K562 (cell line): ENCODE measurements around the gene LIF. TPM values are rescaled to one million over a fixed set of nuclear protein-coding genes. Genes with fewer than 3 reads are reported as not detected.

ENCODE experiments used
- ATF7 ChIP-seq: fragments of 450-650 bp; IDR thresholded peaks from 2 replicates; pipeline ENCODE4 v1.7.1; 2014; ENCODE audit warnings: mild to moderate bottlenecking, moderate library complexity
- BRCA1 ChIP-seq, 2 experiments: fragments of 450-650 bp in 1 of 2; sonication (generic) in 1 of 2; formaldehyde crosslinking in 1 of 2; IDR thresholded peaks; 2 replicates each; pipeline versions ENCODE4 v1.5.0 to v1.6.1; 2017 to 2020; ENCODE audit warnings: mild to moderate bottlenecking in 1 of 2, missing genetic modification reagents in 1 of 2
- CCAR2 ChIP-seq: fragments of 200-400 bp; formaldehyde crosslinking; IDR thresholded peaks from 2 replicates; pipeline ENCODE4 v1.6.1; 2017; ENCODE audit warnings: mild to moderate bottlenecking, low read depth, low read length
- DPF2 ChIP-seq: fragments of 450-650 bp; IDR thresholded peaks from 2 replicates; pipeline ENCODE4 v1.6.1; 2016
- E2F4 ChIP-seq: sonication (generic); formaldehyde crosslinking; IDR thresholded peaks from 2 replicates; pipeline ENCODE4 v1.8.0; 2022; ENCODE audit warnings: mild to moderate bottlenecking, low read depth, missing genetic modification reagents
- HDAC1 ChIP-seq, 2 experiments: fragments of 450-650 bp; IDR thresholded peaks; 2 replicates each; pipeline ENCODE4 v1.6.1; 2016 to 2017; ENCODE audit warnings: inconsistent platforms in 1 of 2, mild to moderate bottlenecking in 1 of 2, moderate library complexity in 1 of 2
- NRF1 ChIP-seq, 2 experiments: fragments of 450-650 bp; IDR thresholded peaks in 1 of 2; conservative IDR thresholded peaks in 1 of 2; 2 replicates each; pipeline ENCODE4 v1.6.1; 2014; ENCODE audit warnings: mild to moderate bottlenecking in 2 of 2
- PYGO2 ChIP-seq: fragments of 450-650 bp; IDR thresholded peaks from 2 replicates; pipeline ENCODE4 v1.6.1; 2016; ENCODE audit warnings: mild to moderate bottlenecking, missing genetic modification characterization, moderate library complexity, missing compliant biosample characterization
- SMC3 ChIP-seq: conservative IDR thresholded peaks from 2 replicates; pipeline ENCODE4 v1.6.1; 2011; ENCODE audit warnings: low read depth, low read length, improper control_type of control experiment; ENCODE audit not compliant: insufficient read depth
- SREBF1 ChIP-seq: fragments of 150-350 bp; IDR thresholded peaks from 2 replicates; pipeline ENCODE4 v1.6.1; 2014; ENCODE audit warnings: antibody characterized with exemption, low read depth, low read length, borderline replicate concordance
- TFAP4 ChIP-seq: sonication (generic); formaldehyde crosslinking; IDR thresholded peaks from 2 replicates; pipeline ENCODE4 v1.8.0; 2022; ENCODE audit warnings: missing genetic modification reagents, mild to moderate bottlenecking, moderate library complexity, borderline replicate concordance
- THAP12 ChIP-seq: fragments of 250-450 bp; sonication (Bioruptor Pico); IDR thresholded peaks from 2 replicates; pipeline ENCODE4 v1.9.0; 2021; ENCODE audit warnings: mild to moderate bottlenecking, inconsistent platforms
- ZBTB8A ChIP-seq: fragments of 450-650 bp; IDR thresholded peaks from 2 replicates; pipeline ENCODE4 v1.6.1; 2018; ENCODE audit warnings: mild to moderate bottlenecking, moderate library complexity; ENCODE audit not compliant: partially characterized antibody
- ZKSCAN8 ChIP-seq: fragments of 200-800 bp; sonication (Bioruptor generic); IDR thresholded peaks from 2 replicates; pipeline ENCODE4 v1.6.1; 2016; ENCODE audit warnings: missing genetic modification characterization, missing compliant biosample characterization
- ZNF134 ChIP-seq: fragments of 250-450 bp; sonication (Bioruptor Pico); conservative IDR thresholded peaks from 2 replicates; pipeline ENCODE4 v1.4.0; 2020
- ZNF586 ChIP-seq: fragments of 450-650 bp; formaldehyde crosslinking; conservative IDR thresholded peaks from 2 replicates; pipeline ENCODE4 v1.4.0; 2020; ENCODE audit warnings: mild to moderate bottlenecking, moderate library complexity
- ZNF778 ChIP-seq: fragments of 450-650 bp; formaldehyde crosslinking; IDR thresholded peaks from 2 replicates; pipeline ENCODE4 v1.4.0; 2020; ENCODE audit warnings: mild to moderate bottlenecking, moderate library complexity
- polyA plus RNA-seq, 8 experiments: library from polyadenylated mRNA; depleted of rRNA in 4 of 8; stranded (reverse) in 5 of 8; unstranded in 3 of 8; fragments of >200 nt; fragmentation: Nextera tagmentation in 2 of 8; fragmentation: Illumina TruSeq in 1 of 8; extraction: Ambion mirVana in 2 of 8; extraction: Trizol in 1 of 8; gene quantifications; 2 replicates each; pipeline versions ENCODE4 v1.2.1 to v1.2.3, GENCODE V29; 2011 to 2014; ENCODE audit warnings: inconsistent platforms in 1 of 8, missing spikeins in 1 of 8
- total RNA-seq, 7 experiments: library from RNA; depleted of rRNA in 6 of 7; stranded (reverse); fragments of >200 nt in 6 of 7; fragmentation: Illumina TruSeq in 2 of 7; extraction: Trizol in 2 of 7; gene quantifications; 2 replicates each; pipeline versions ENCODE4 v1.2.1 to v1.2.3, GENCODE V29; 2011 to 2021; ENCODE audit warnings: low replicate concordance in 1 of 7

LIF gene
- total and polyA plus RNA-seq, 9 of the 15 experiments (the other 6 are each of a cell fraction or from before 2014, with no cell fraction given), result 0.05 to 0.39 (median 0.18) TPM; not detected in 3

- TF ChIP-seq PYGO2 (tag) (no peak), E2F4 (CRISPR knock-in tag) (no peak), HDAC1 (IDR thresholded peaks at IDR 0.05) (peak in 1 of 2 experiments; percentile 72; a peak in 2 of 4 replicates), ZKSCAN8 (no peak), DPF2 (0 out of 2 replicates have a peak, but pooled peaks have one; percentile 24), ZBTB8A (no peak), ZNF134 (CRISPR knock-in tag) (no peak), ATF7 (peak; percentile 38; the same call in 1 of the 2 replicates), SMC3 (peak; percentile 64), TFAP4 (CRISPR knock-in tag) (peak; percentile 32; the same call in 1 of the 2 replicates), ZNF778 (CRISPR knock-in tag) (no peak), CCAR2 (no peak), SREBF1 (no peak), ZNF586 (CRISPR knock-in tag) (no peak), THAP12 (CRISPR knock-in tag) (no peak), BRCA1 (IDR thresholded peaks at IDR 0.05) (no peak), BRCA1 (CRISPR knock-in tag; IDR thresholded peaks at IDR 0.05) (no peak), NRF1 (conservative IDR thresholded peaks at IDR 0.05 in 1 of 2, IDR thresholded peaks at IDR 0.05 in 1 of 2) (peak in 1 of 2 experiments; percentile 59; a peak in 3 of 4 replicates)
Observed at GRCh38 chr22:30287648-30288418, 41.3 kb upstream of the LIF start (continued).
